SKM-1 treated with dmso at 0.1 percent for 144 hours (cell line): ENCODE measurements around the gene DNAH9.

Experiments used
- DNase-seq: peaks from one replicate; lab custom pipeline; 2025; ENCODE audit not compliant: unreplicated experiment; lab: John Stamatoyannopoulos, UW

Gene DNAH9

GRCh38 chr17:11747441-11747840 is 149.2 kb downstream of the DNAH9 start:
- DNase-seq, result no peak

GRCh38 chr17:11757815-11758214 is 159.5 kb downstream of the DNAH9 start:
- DNase-seq, result no peak

- no peak for DNase-seq
These were observed 169.8 kb downstream of the DNAH9 start for GRCh38 chr17:11768106-11768505.

- no peak for DNase-seq
These were observed 170.7 kb downstream of the DNAH9 start for GRCh38 chr17:11768981-11769380.

GRCh38 chr17:11772031-11772430 is 173.8 kb downstream of the DNAH9 start:
- no peak for DNase-seq

- DNase-seq, result no peak
These were observed 181.6 kb downstream of the DNAH9 start for GRCh38 chr17:11779892-11780291.

GRCh38 chr17:11780621-11781020 is 182.4 kb downstream of the DNAH9 start:
- no peak for DNase-seq

GRCh38 chr17:11786711-11787438 is 188.6 kb downstream of the DNAH9 start:
- DNase-seq, result no peak

GRCh38 chr17:11795906-11796305 is 197.6 kb downstream of the DNAH9 start:
- no peak for DNase-seq

GRCh38 chr17:11797803-11798202 is 199.5 kb downstream of the DNAH9 start:
- DNase-seq, result no peak

- no peak for DNase-seq
These were observed 205.1 kb downstream of the DNAH9 start for GRCh38 chr17:11803231-11803969.

GRCh38 chr17:11805138-11805537 is 206.9 kb downstream of the DNAH9 start:
- no peak for DNase-seq

- no peak for DNase-seq
These were observed 207.7 kb downstream of the DNAH9 start for GRCh38 chr17:11805952-11806351.

- DNase-seq, result no peak
These were observed 209.3 kb downstream of the DNAH9 start for GRCh38 chr17:11807606-11808005.

GRCh38 chr17:11813278-11813677 is 215.0 kb downstream of the DNAH9 start:
- DNase-seq, result no peak

- DNase-seq, result no peak
These were observed 215.6 kb downstream of the DNAH9 start for GRCh38 chr17:11813871-11814270.

- no peak for DNase-seq
These were observed 216.5 kb downstream of the DNAH9 start for GRCh38 chr17:11814655-11815262.

GRCh38 chr17:11816409-11816808 is 218.1 kb downstream of the DNAH9 start:
- DNase-seq, result no peak

GRCh38 chr17:11823862-11824261 is 225.6 kb downstream of the DNAH9 start:
- no peak for DNase-seq

GRCh38 chr17:11825572-11826209 is 227.4 kb downstream of the DNAH9 start:
- no peak for DNase-seq

GRCh38 chr17:11832401-11833137 is 234.3 kb downstream of the DNAH9 start:
- DNase-seq, result no peak
